WTC11 (cell line): Measurements from ENCODE around the gene PAOX. TPM values are rescaled to one million over a fixed set of nuclear protein-coding genes. Genes with fewer than 3 reads are reported as not detected.

Source experiments
- ATAC-seq: fragments of 200-7000 bp; cut with Tn5 transposase; 2 replicates; pipeline ENCODE4 v1.10.0; 2021; ENCODE audit warnings: mild to moderate bottlenecking, moderate library complexity
- CTCF ChIA-PET: fragments of 300-600 bp; sonication (Branson Sonifier 250); formaldehyde crosslinking; loops from one replicate; lab custom pipeline; 2021; ENCODE audit warnings: antibody characterized with exemption; lab: Charles Lee
- POLR2A ChIA-PET: fragments of 350-600 bp; sonication (Branson Sonifier 250); formaldehyde crosslinking; loops from one replicate; lab custom pipeline; 2021; ENCODE audit warnings: antibody characterized with exemption; lab: Charles Lee
- DNase-seq: peaks from one replicate; pipeline ENCODE4 v3.0.0; 2021; ENCODE audit warnings: low spot score
- H3K27ac Mint-ChIP-seq: 2 replicates; pipeline ENCODE4 v1.8.0; 2021; ENCODE audit warnings: mixed read lengths
- H3K27me3 Mint-ChIP-seq: 2 replicates; pipeline ENCODE4 v1.8.0; 2021; ENCODE audit warnings: low read depth, mild to moderate bottlenecking, moderate library complexity, mixed read lengths
- H3K36me3 Mint-ChIP-seq: 2 replicates; pipeline ENCODE4 v1.8.0; 2021; ENCODE audit warnings: mixed read lengths
- H3K4me1 Mint-ChIP-seq: 2 replicates; pipeline ENCODE4 v1.8.0; 2022; ENCODE audit warnings: mixed read lengths
- H3K4me3 Mint-ChIP-seq: 2 replicates; pipeline ENCODE4 v1.8.0; 2021; ENCODE audit warnings: mild to moderate bottlenecking, moderate library complexity, mixed read lengths
- H3K9me3 Mint-ChIP-seq: 2 replicates; pipeline ENCODE4 v1.8.0; 2021; ENCODE audit warnings: mixed read lengths
- E2F1 ChIP-seq: sonication (generic); formaldehyde crosslinking; IDR thresholded peaks from 2 replicates; pipeline ENCODE4 v1.8.0; 2022; ENCODE audit warnings: mild to moderate bottlenecking, missing genetic modification reagents
- FOXJ3 ChIP-seq: sonication (generic); formaldehyde crosslinking; IDR thresholded peaks from 2 replicates; pipeline ENCODE4 v1.9.0; 2021; ENCODE audit warnings: missing genetic modification reagents, mild to moderate bottlenecking, borderline replicate concordance
- IRF2 ChIP-seq: sonication (generic); formaldehyde crosslinking; IDR thresholded peaks from 2 replicates; pipeline ENCODE4 v1.8.0; 2022; ENCODE audit warnings: low read depth, missing genetic modification reagents, borderline replicate concordance
- SMAD4 ChIP-seq: sonication (generic); formaldehyde crosslinking; IDR thresholded peaks from 2 replicates; pipeline ENCODE4 v1.8.0; 2022; ENCODE audit warnings: mild to moderate bottlenecking, missing genetic modification reagents
- STAT6 ChIP-seq: sonication (generic); formaldehyde crosslinking; conservative IDR thresholded peaks from 2 replicates; pipeline ENCODE4 v1.8.1; 2023; ENCODE audit warnings: mild to moderate bottlenecking, low read depth, missing genetic modification reagents, moderate library complexity
- TP53 ChIP-seq: sonication (generic); formaldehyde crosslinking; IDR thresholded peaks from 2 replicates; pipeline ENCODE4 v1.8.1; 2023; ENCODE audit warnings: mild to moderate bottlenecking, missing genetic modification reagents
- ZNF396 ChIP-seq: fragments of 250-450 bp; sonication (Bioruptor Pico); IDR thresholded peaks from 2 replicates; pipeline ENCODE4 v1.8.0; 2021; ENCODE audit warnings: mild to moderate bottlenecking, moderate library complexity, borderline replicate concordance
- ZNF416 ChIP-seq: fragments of 250-450 bp; sonication (Bioruptor Pico); IDR thresholded peaks from 2 replicates; pipeline ENCODE4 v1.9.0; 2021; ENCODE audit warnings: mild to moderate bottlenecking, inconsistent platforms
- ZNF423 ChIP-seq: fragments of 250-450 bp; sonication (Bioruptor Pico); IDR thresholded peaks from 2 replicates; pipeline ENCODE4 v2.1.2; 2022; ENCODE audit warnings: mild to moderate bottlenecking, moderate library complexity
- total RNA-seq: library from RNA; stranded (reverse); gene quantifications from 3 replicates; pipeline ENCODE4 v1.2.3, GENCODE V29; 2021
- TF ChIP-seq, protein P1 (sequence below): sonication (generic); formaldehyde crosslinking; IDR thresholded peaks from 2 replicates; pipeline ENCODE4 v1.8.1; 2023; ENCODE audit warnings: mild to moderate bottlenecking, missing genetic modification reagents, moderate library complexity
- TF ChIP-seq, protein P2 (sequence below): sonication (generic); formaldehyde crosslinking; IDR thresholded peaks from 2 replicates; pipeline ENCODE4 v1.8.0; 2023; ENCODE audit warnings: missing genetic modification reagents, mild to moderate bottlenecking, borderline replicate concordance
- TF ChIP-seq, protein P3 (sequence below): sonication (generic); formaldehyde crosslinking; IDR thresholded peaks from 2 replicates; pipeline ENCODE4 v1.8.0; 2023; ENCODE audit warnings: missing genetic modification reagents

PAOX gene
- total RNA-seq, 1 experiment from 2014 or later: 3.6 TPM

- no peak for TF ChIP-seq ZNF396 (CRISPR knock-in tag)
- TF ChIP-seq, protein P1, sequence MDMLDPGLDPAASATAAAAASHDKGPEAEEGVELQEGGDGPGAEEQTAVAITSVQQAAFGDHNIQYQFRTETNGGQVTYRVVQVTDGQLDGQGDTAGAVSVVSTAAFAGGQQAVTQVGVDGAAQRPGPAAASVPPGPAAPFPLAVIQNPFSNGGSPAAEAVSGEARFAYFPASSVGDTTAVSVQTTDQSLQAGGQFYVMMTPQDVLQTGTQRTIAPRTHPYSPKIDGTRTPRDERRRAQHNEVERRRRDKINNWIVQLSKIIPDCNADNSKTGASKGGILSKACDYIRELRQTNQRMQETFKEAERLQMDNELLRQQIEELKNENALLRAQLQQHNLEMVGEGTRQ: no peak
Observed at GRCh38 chr10:133397938-133398337, 18.9 kb downstream of the PAOX start (continued).

GRCh38 chr10:133399123-133399601 lies 20.1 kb downstream of the PAOX start:
- no peak for DNase-seq
- H3K27me3 Mint-ChIP-seq: no peaks in the 10 kb centered on the region
- no peaks in the 10 kb centered on the region for H3K9me3 Mint-ChIP-seq
- ChIA-PET CTCF (no interaction called here), POLR2A (no interaction called here)
- no peak overlapping the region for H3K27ac Mint-ChIP-seq
- no peak for ATAC-seq
- TF ChIP-seq, protein P2, sequence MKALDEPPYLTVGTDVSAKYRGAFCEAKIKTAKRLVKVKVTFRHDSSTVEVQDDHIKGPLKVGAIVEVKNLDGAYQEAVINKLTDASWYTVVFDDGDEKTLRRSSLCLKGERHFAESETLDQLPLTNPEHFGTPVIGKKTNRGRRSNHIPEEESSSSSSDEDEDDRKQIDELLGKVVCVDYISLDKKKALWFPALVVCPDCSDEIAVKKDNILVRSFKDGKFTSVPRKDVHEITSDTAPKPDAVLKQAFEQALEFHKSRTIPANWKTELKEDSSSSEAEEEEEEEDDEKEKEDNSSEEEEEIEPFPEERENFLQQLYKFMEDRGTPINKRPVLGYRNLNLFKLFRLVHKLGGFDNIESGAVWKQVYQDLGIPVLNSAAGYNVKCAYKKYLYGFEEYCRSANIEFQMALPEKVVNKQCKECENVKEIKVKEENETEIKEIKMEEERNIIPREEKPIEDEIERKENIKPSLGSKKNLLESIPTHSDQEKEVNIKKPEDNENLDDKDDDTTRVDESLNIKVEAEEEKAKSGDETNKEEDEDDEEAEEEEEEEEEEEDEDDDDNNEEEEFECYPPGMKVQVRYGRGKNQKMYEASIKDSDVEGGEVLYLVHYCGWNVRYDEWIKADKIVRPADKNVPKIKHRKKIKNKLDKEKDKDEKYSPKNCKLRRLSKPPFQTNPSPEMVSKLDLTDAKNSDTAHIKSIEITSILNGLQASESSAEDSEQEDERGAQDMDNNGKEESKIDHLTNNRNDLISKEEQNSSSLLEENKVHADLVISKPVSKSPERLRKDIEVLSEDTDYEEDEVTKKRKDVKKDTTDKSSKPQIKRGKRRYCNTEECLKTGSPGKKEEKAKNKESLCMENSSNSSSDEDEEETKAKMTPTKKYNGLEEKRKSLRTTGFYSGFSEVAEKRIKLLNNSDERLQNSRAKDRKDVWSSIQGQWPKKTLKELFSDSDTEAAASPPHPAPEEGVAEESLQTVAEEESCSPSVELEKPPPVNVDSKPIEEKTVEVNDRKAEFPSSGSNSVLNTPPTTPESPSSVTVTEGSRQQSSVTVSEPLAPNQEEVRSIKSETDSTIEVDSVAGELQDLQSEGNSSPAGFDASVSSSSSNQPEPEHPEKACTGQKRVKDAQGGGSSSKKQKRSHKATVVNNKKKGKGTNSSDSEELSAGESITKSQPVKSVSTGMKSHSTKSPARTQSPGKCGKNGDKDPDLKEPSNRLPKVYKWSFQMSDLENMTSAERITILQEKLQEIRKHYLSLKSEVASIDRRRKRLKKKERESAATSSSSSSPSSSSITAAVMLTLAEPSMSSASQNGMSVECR (CRISPR knock-in tag): no peak
- TF ChIP-seq, protein P3, sequence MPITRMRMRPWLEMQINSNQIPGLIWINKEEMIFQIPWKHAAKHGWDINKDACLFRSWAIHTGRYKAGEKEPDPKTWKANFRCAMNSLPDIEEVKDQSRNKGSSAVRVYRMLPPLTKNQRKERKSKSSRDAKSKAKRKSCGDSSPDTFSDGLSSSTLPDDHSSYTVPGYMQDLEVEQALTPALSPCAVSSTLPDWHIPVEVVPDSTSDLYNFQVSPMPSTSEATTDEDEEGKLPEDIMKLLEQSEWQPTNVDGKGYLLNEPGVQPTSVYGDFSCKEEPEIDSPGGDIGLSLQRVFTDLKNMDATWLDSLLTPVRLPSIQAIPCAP (CRISPR knock-in tag): no peak
- TF ChIP-seq FOXJ3 (CRISPR knock-in tag) (no peak), E2F1 (no peak), SMAD4 (CRISPR knock-in tag) (no peak), IRF2 (CRISPR knock-in tag) (no peak), ZNF423 (CRISPR knock-in tag) (no peak), STAT6 (CRISPR knock-in tag) (no peak), ZNF416 (CRISPR knock-in tag) (no peak)
- peaks cover 63% of the 10 kb centered on the region for H3K36me3 Mint-ChIP-seq
- no peak overlapping the region for H3K4me3 Mint-ChIP-seq
- peaks cover 8% of the 10 kb centered on the region for H3K4me1 Mint-ChIP-seq

DNA sequence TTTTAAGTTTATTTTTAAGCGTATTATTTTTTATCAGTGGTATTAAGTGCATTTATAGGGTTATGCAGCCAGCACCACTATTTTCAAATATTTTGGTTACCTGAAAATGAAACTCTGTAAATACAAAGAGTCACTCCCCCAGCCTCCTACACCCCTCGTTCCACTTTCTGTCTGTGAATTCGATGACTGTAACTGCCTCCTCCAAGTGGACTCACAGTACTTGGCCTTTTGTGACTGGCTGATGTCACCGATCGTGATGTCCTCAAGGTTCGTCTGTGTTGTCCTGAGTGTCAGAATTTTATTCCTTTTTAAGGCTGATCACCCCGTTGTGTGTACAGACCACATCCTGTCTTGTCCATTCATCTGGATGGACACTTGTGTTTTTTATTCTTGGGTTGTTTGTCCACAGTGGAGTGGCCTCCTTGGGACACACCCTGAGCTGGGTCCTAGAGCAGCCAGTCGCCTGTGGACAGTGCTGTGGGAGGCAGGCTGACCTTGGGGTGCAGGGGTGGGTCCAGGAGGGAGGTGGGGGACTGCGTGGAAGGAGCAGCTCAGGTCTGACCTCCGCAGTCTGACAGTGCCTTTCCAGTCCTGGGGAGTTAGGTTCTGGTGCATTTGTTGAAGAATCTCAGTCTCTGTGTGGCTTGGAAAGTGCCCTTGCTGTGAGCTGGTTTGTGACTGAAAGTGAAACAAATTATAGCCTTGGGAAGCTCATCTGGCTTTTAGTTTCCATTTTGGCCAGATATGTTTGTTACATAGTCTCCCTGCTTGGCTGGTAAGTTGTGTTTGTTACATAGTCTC lies 21.8 kb downstream of the PAOX start:
- ATAC-seq: no peak
- Mint-ChIP-seq H3K27ac (no peak overlapping the region), H3K4me1 (no peaks in the 10 kb centered on the region), H3K36me3 (peaks cover 74% of the 10 kb centered on the region), H3K9me3 (no peaks in the 10 kb centered on the region), H3K4me3 (no peak overlapping the region), H3K27me3 (no peaks in the 10 kb centered on the region)
- no peak for TF ChIP-seq TP53 (CRISPR knock-in tag)
- ChIA-PET POLR2A (no interaction called here), CTCF (no interaction called here)
- DNase-seq: no peak
